Glutamatergic neuron (in vitro differentiated cells): Measurements from ENCODE around the gene TMEM247. TPM values are rescaled to one million over a fixed set of nuclear protein-coding genes. Genes with fewer than 3 reads are reported as not detected.
"Not testable (repeated sequence)": the region's sequence is repeated elsewhere in the genome, so short reads cannot be mapped to it uniquely, and the experiment has no call there.

Experiments used
- DNase-seq: peaks from one replicate; pipeline ENCODE4 v3.0.0; 2022
- H3K27ac Mint-ChIP-seq: one replicate; pipeline ENCODE4 v1.8.0; 2020; ENCODE audit warnings: mild to moderate bottlenecking, mixed read lengths, inconsistent platforms; ENCODE audit not compliant: unreplicated experiment
- H3K27me3 Mint-ChIP-seq: one replicate; pipeline ENCODE4 v1.8.0; 2020; ENCODE audit warnings: mild to moderate bottlenecking, moderate library complexity, mixed read lengths, inconsistent platforms; ENCODE audit not compliant: unreplicated experiment
- H3K36me3 Mint-ChIP-seq: one replicate; pipeline ENCODE4 v1.8.0; 2020; ENCODE audit warnings: mild to moderate bottlenecking, mixed read lengths, inconsistent platforms; ENCODE audit not compliant: unreplicated experiment
- H3K4me1 Mint-ChIP-seq: one replicate; pipeline ENCODE4 v1.8.0; 2020; ENCODE audit warnings: mild to moderate bottlenecking, low read depth, mixed read lengths, inconsistent platforms; ENCODE audit not compliant: unreplicated experiment
- H3K4me3 Mint-ChIP-seq: one replicate; pipeline ENCODE4 v1.8.0; 2020; ENCODE audit warnings: mild to moderate bottlenecking, mixed read lengths, inconsistent platforms; ENCODE audit not compliant: unreplicated experiment
- H3K9me3 Mint-ChIP-seq: one replicate; pipeline ENCODE4 v1.8.0; 2020; ENCODE audit warnings: mild to moderate bottlenecking, moderate library complexity, mixed read lengths, inconsistent platforms; ENCODE audit not compliant: unreplicated experiment
- total RNA-seq: library from RNA; stranded (reverse); fragmentation: NEBNext Ultra II Directional; extraction: Animal tissue kit (Norgen Biotek cat#: 25700); gene quantifications from one replicate; pipeline ENCODE4 v1.2.1, GENCODE V29; 2021; ENCODE audit not compliant: unreplicated experiment
- TF ChIP-seq, protein P1 (sequence below): fragments of 200-600 bp; sonication (generic); IDR thresholded peaks from one replicate; pipeline ENCODE4 v1.5.0; 2021; ENCODE audit not compliant: partially characterized antibody, unreplicated experiment

TMEM247 gene
- total RNA-seq, 1 donor from 2014 or later, result not detected

DNA sequence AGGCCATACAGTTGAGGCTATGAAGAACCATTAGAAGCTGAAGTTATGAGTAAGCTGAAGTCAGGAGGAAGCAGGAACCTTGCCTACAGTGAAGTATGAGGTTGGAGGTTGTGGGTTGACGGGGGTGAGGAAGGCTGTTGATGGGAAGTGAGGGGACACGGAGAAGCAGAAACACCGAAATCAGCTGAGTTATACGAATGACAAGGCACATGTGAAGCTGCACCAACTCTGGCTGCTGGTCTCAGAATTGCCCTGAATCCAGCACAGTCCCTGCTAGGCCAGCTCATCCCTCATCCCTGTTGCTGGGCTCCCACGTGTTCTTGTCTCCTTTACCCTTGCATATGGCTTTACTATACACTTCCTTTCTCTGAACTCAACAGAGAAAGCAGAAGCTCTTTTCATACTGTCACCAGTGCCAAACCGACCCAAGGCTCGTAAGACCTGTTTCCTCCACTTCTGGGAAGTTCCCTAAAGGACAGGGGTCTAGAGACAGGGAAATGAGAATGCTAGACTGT, 9.2 kb upstream of the TMEM247 start:
- Mint-ChIP-seq H3K27ac (no peak overlapping the region), H3K4me1 (no peaks in the 10 kb centered on the region), H3K36me3 (no peaks in the 10 kb centered on the region), H3K27me3 (peaks cover 2% of the 10 kb centered on the region), H3K4me3 (no peak overlapping the region), H3K9me3 (no peaks in the 10 kb centered on the region)
- TF ChIP-seq, protein P1, sequence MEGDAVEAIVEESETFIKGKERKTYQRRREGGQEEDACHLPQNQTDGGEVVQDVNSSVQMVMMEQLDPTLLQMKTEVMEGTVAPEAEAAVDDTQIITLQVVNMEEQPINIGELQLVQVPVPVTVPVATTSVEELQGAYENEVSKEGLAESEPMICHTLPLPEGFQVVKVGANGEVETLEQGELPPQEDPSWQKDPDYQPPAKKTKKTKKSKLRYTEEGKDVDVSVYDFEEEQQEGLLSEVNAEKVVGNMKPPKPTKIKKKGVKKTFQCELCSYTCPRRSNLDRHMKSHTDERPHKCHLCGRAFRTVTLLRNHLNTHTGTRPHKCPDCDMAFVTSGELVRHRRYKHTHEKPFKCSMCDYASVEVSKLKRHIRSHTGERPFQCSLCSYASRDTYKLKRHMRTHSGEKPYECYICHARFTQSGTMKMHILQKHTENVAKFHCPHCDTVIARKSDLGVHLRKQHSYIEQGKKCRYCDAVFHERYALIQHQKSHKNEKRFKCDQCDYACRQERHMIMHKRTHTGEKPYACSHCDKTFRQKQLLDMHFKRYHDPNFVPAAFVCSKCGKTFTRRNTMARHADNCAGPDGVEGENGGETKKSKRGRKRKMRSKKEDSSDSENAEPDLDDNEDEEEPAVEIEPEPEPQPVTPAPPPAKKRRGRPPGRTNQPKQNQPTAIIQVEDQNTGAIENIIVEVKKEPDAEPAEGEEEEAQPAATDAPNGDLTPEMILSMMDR, result no peak
- no peak for DNase-seq

DNA sequence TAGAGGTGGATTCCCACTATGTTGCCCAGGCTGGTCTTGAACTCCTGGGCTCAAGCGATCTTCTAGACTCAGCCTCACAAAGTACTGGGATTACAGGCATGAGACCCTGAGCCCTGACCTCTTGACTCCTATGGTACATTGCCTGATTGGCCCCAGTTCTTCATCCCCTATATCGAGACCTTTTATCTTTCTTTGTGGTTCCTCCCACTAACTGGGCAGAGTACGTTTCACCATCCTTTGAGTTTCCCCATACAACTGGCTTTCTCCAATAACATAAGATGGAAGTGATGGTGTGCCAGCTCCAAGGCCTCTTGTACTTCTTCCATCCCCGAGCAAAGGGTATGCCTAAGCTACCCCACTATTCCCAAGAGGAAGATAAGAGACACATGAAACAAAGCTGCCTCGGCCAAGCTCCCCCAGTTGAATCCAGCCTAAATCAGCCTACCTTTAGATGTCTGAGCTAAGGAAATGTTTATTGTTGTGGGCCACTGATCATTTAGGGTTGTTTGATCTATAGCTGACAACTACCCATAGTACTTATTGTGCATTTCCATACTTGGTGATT, 8.3 kb upstream of the TMEM247 start:
- Mint-ChIP-seq H3K9me3 (no peaks in the 10 kb centered on the region), H3K36me3 (no peaks in the 10 kb centered on the region), H3K27ac (no peak overlapping the region), H3K4me3 (no peak overlapping the region), H3K27me3 (peaks cover 2% of the 10 kb centered on the region), H3K4me1 (no peaks in the 10 kb centered on the region)
- no peak for DNase-seq
- TF ChIP-seq, protein P1, result no peak

DNA sequence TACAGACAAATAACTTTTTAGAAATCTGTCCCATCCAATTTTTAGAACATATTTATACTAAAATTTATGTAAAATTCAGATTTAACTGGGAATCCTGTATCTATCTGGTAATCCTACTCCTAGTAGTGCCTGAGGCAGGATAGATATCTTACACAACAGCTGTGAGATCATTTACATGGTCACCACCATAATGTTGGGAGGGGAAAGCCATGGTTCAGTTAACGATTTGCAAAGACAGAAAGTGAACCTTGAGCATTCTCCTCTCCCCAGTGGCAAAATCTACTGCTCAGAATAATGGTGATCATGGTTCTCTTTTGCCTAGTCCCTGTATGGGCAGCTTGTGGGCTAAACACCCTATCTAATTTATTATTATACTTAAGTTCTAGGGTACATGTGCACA, 7.7 kb upstream of the TMEM247 start:
- no peak for DNase-seq
- H3K27me3 Mint-ChIP-seq, result peaks cover 2% of the 10 kb centered on the region
- H3K27ac Mint-ChIP-seq, result no peak overlapping the region
- H3K36me3 Mint-ChIP-seq, result no peaks in the 10 kb centered on the region
- TF ChIP-seq, protein P1, result no peak
- H3K4me3 Mint-ChIP-seq, result no peak overlapping the region
- no peaks in the 10 kb centered on the region for H3K4me1 Mint-ChIP-seq
- H3K9me3 Mint-ChIP-seq, result no peaks in the 10 kb centered on the region

DNA sequence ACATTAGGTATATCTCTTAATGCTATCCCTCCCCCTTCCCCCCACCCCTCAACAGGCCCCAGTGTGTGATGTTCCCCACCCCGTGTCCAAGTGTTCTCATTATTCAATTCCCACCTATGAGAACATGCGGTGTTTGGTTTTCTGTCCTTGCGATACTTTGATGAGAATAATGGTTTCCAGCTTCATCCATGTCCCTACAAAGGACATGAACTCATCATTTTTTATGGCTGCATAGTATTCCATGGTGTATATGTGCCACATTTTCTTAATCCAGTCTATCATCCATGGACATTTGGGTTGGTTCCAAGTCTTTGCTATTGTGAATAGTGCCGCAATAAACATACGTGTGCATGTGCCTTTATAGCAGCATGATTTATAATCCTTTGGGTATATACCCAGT, 7.2 kb upstream of the TMEM247 start:
- not testable (repeated sequence) for H3K4me1 Mint-ChIP-seq, H3K27me3 Mint-ChIP-seq, H3K9me3 Mint-ChIP-seq, H3K36me3 Mint-ChIP-seq, H3K27ac Mint-ChIP-seq, DNase-seq, H3K4me3 Mint-ChIP-seq

DNA sequence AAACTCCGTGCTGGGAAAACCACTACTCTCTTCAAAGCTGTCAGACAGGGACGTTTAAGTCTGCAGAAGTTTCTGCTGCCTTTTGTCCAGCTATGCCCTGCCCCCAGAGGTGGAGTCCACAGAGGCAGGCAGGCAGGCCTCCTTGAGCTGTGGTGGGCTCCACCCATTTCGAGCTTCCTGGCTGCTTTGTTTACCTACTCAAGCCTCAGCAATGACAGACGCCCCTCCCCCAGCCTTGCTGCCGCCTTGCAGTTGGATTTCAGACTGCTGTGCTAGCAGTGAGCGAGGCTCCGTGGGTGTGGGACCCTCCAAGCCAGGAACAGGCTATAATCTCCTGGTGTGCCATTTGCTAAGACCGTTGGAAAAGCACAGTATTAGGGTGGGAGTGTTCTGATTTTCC, 1.9 kb upstream of the TMEM247 start:
- not testable (repeated sequence) for H3K4me3 Mint-ChIP-seq, H3K27me3 Mint-ChIP-seq, DNase-seq, H3K9me3 Mint-ChIP-seq, H3K4me1 Mint-ChIP-seq, H3K27ac Mint-ChIP-seq
- peaks cover 12% of the 10 kb centered on the region for H3K36me3 Mint-ChIP-seq

DNA sequence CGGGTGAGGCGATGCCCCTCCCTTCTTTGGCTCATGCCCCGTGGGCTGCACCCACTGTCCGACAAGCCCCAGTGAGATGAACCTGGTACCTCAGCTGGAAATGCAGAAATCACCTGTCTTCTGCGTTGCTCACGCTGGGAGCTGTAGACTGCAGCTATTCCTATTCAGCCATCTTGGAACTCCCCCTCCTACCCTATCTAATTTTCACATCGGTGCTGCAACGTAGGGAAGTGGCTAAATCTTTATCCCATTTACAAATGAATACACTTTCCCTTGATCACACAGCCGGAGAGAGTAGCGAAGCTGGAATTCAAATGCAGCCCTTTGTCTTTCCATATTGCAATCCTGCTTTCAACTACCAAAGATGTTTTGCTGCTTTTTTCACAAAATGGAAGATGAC, 1.4 kb upstream of the TMEM247 start:
- TF ChIP-seq, protein P1, result no peak
- Mint-ChIP-seq H3K27ac (no peak overlapping the region), H3K4me3 (no peak overlapping the region), H3K36me3 (peaks cover 12% of the 10 kb centered on the region), H3K4me1 (no peaks in the 10 kb centered on the region), H3K27me3 (no peaks in the 10 kb centered on the region), H3K9me3 (peaks cover 4% of the 10 kb centered on the region)
- DNase-seq, result no peak
